Right lung (tissue), 5 donors: ENCODE measurements around the gene SPECC1. TPM values are rescaled to one million over a fixed set of nuclear protein-coding genes. Genes with fewer than 3 reads are reported as not detected.
"Not testable (repeated sequence)": the region's sequence is repeated elsewhere in the genome, so short reads cannot be mapped to it uniquely, and the experiment has no call there.

Experiments used
- DNase-seq, 2 donors: peaks; one replicate each; pipeline ENCODE4 v3.0.0-alpha.2; 2013
- polyA plus RNA-seq, 5 donors: library from polyadenylated mRNA; unstranded; fragments of 120-200 nt; gene quantifications; one replicate each; pipeline versions ENCODE4 v1.2.1 to v1.2.3, GENCODE V29; 2013; ENCODE audit warnings: inconsistent platforms in 1 of 5, low replicate concordance in 1 of 5; ENCODE audit not compliant: insufficient read length in 5 of 5, insufficient read depth in 1 of 5

Gene SPECC1
- polyA plus RNA-seq, 5 donors: 5.4 to 9.0 (median 6.5) TPM

DNA sequence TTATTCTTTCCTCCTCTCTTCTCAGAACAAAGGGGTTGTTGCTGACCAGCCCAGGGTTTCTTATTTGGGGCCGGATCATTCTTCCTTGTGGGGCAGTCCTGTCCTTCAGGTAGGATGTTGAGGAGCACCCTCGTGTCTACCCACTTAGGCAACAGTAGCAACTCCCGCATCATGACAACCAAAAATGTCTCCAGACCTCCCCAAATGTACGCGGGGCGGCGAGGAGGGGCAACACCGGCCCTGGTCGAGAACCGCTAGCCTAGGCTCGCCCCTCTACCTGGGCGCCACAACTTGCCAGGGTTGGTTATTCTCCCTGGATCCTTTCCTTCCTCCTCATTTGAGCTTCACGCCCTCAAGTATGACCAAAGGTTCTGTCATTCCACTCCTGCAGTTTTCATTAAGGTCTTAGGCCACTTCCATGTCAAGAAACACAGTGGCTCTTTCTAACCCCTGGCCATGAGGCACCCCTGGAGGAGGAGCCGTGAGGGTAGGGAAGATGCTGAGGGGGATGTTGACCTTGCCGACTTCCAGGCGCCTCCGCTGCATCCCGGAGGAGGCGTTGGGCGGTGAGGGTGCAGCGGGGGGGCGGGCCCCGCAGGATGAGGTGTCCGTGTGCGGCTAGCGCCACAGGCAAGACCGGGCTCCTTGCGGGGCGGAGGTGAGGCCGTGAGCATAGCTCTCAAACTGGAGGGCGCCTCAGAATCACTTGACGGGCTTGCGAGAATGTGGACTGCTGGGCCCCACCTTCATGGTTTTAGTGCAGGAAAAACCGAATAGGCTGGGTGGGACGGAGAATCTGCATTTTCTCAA lies 712 bp upstream of the SPECC1 start:
- DNase-seq: no peak

- DNase-seq: no peak
Measured at GRCh38 chr17:20009052-20009301, 182 bp upstream of the SPECC1 start.

GRCh38 chr17:20010099-20010863 lies 1.1 kb downstream of the SPECC1 start:
- peak in 1 of 2 donors; percentile 19 for DNase-seq

GRCh38 chr17:20010936-20011335 lies 1.8 kb downstream of the SPECC1 start:
- no peak for DNase-seq

DNA sequence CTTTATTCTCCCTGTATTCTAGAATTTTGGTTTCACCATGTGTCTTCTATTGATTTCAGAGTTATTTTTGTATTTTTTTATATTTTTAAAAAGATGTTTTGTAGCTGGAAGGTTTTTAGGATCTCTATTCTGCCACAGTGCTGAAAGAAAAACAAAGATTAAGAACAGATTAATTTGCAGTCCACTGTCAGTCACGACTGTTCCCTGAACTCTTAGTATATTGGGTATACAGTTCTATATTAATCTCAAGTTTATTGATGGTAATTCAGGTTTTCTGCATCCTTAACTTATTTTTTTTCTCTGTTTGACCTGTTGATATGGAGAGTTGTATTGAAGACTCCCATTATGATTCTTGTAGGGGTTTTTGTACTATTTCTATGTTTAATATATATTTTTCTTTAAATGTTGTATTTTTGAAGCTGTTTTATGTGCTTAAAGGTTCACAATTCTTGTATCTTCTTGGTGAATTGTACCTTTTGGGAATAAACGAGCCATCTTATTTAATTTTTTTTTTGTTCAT lies 2.9 kb downstream of the SPECC1 start:
- no peak for DNase-seq

- DNase-seq: not testable (repeated sequence)
Measured at GRCh38 chr17:20016475-20016992, 7.4 kb downstream of the SPECC1 start.

DNA sequence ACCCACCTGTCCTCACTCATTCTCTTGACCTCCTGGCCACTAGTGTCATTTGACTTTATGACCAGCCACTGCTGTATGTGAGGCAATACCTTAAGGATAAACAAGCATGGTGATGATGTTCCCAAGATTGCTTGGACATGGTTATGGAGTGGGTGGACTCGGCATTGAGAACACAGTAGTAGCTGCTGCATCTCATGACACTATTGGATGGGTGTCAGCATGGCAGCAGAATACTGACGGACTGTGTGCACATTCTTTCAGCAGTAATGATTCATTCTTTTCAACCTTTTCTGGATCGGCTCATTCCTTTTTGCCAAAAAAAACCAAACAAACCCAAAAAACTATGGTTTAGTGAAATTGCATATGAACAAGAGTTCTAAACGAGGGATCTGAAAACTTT lies 13.5 kb downstream of the SPECC1 start:
- no peak for DNase-seq

DNA sequence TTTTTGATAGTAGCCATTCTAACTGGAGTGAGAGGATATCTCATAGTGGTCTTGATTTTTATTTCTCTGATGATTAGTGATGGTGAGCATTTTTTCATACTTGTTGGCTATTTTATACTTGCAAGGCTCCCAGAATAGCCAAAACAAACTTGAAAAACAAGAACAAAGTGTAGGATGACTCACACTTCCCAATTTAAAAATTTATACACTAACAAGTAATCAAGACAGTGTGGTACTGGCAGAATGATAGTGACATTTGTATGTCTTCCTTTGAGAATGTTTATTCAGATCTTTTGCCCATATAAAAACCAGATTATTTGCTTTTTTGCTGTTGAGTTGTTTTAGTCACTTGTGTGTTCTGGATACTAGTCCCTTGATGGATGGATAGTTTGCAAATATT lies 17.8 kb downstream of the SPECC1 start:
- no peak for DNase-seq

GRCh38 chr17:20028443-20028842 lies 19.3 kb downstream of the SPECC1 start:
- DNase-seq: no peak

DNA sequence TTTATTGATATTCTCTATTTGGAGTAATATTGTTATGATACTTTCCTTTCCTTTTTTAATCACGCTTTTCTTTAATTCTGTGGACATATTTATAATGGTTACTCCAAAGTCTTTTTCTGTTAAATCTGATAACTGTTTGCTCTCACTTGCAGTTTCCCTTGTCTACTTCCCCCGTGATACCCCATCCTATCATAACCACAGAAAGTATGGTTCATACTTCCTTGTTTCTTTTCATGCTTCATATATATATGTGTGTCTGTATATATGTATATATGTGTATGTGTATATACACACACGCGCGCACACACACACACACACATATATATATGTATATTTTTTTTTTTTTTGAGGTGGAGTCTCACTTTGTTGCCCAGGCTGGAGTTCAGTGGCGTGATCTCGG lies 23.5 kb downstream of the SPECC1 start:
- DNase-seq: no peak

DNA sequence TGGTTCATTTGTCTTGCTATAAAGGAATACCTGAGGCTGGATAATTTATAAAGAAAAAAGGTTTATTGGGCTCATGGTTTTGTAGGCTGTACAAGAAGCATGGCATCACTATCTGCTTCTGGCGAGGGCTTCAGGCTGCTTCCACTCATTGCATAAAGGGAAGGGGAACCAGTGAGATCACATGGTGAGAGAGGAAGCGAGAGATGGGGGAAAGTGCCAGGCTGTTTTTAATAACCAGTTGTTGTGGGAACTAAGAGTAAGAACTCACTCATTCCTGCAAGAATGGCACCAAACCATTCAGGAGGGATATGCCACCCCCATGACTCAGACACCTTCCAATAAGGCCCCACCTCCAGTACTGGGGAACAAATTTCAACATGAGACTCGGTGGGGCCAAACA lies 24.3 kb downstream of the SPECC1 start:
- no peak for DNase-seq

- DNase-seq: no peak
Measured at GRCh38 chr17:20035501-20035900, 26.3 kb downstream of the SPECC1 start.

- not testable (repeated sequence) for DNase-seq
Measured at GRCh38 chr17:20037286-20037685, 28.1 kb downstream of the SPECC1 start.

DNA sequence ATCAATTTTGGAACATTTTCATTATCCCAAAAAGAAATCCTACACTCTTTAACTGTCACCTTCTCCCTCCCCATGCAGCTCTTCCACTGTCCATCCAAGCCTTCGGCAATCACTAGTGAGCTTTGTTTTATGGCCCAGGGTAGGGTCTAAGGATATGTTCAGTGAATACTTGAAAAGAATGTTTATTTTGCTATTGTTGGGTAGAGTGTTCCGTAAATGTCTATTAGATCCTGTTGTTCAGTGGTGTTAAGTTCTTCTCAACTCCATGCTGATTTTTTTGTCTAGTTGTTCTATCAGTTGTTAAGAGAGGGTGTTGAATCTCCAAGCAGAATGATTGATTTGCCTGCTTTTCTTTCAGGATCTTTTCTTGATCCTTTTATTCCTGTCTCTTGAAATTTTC lies 29.9 kb downstream of the SPECC1 start:
- no peak for DNase-seq

GRCh38 chr17:20040216-20040615 lies 31.1 kb downstream of the SPECC1 start:
- DNase-seq: no peak

DNA sequence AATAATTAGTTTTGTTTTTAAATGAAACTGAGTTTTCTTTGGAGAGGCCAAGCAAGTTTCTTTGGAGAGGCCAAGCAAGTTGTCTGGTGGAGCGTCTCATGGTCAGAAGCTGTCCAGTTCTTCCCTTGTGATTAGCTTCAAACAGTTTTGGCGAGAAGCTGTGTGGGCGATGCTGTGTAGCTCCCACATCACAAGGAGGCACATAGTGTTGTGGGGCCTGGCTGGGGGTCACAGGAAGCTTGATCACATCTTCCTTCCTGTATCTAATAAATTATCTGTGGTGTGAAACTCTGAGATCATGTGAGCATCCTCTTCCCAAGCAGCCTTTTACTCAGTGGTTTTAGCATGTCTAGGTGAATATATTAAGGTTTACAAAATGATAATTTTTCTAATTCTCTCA lies 33.9 kb downstream of the SPECC1 start:
- no peak for DNase-seq

- DNase-seq: no peak
Measured at GRCh38 chr17:20045476-20045875, 36.3 kb downstream of the SPECC1 start.

DNA sequence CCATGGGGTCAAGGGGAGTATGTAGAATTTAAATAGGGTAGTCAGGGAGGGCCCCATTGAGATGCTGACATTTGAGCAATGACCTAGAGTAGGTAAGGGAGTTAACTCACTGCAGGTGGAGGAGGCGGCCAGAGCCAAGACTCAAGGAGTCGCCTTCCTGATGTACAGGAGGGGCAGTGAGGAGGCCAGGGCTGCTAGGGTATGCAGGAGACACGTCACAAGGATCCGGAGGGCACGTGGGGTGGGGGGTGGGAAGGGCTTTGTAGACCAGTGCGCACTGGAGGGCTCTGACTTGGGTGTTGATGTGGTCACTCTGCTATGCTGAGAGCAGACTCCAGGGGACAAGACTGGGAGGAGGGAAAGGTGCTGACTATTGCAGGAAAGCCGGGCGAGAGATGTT lies 37.5 kb downstream of the SPECC1 start:
- DNase-seq: no peak

GRCh38 chr17:20051624-20052023 lies 42.5 kb downstream of the SPECC1 start:
- DNase-seq: no peak

- no peak for DNase-seq
Measured at GRCh38 chr17:20053361-20053964, 44.3 kb downstream of the SPECC1 start.

- no peak for DNase-seq
Measured at GRCh38 chr17:20059728-20060188, 50.6 kb downstream of the SPECC1 start.
